ENCODE data around the gene SAMD4B. TPM values are rescaled to one million over a fixed set of nuclear protein-coding genes. Genes with fewer than 3 reads are reported as not detected.

Gene SAMD4B
- total and polyA plus RNA-seq, 8 donors = 49.9 to 136 (median 66.2) TPM

- TF ChIP-seq, protein P1, sequence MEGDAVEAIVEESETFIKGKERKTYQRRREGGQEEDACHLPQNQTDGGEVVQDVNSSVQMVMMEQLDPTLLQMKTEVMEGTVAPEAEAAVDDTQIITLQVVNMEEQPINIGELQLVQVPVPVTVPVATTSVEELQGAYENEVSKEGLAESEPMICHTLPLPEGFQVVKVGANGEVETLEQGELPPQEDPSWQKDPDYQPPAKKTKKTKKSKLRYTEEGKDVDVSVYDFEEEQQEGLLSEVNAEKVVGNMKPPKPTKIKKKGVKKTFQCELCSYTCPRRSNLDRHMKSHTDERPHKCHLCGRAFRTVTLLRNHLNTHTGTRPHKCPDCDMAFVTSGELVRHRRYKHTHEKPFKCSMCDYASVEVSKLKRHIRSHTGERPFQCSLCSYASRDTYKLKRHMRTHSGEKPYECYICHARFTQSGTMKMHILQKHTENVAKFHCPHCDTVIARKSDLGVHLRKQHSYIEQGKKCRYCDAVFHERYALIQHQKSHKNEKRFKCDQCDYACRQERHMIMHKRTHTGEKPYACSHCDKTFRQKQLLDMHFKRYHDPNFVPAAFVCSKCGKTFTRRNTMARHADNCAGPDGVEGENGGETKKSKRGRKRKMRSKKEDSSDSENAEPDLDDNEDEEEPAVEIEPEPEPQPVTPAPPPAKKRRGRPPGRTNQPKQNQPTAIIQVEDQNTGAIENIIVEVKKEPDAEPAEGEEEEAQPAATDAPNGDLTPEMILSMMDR (IDR thresholded peaks at IDR 0.05) = no peak
- TF ChIP-seq EP300 (IDR thresholded peaks at IDR 0.05) = no peak
- no peaks in the 10 kb centered on the region for H3K9me3 ChIP-seq
- no peak for DNase-seq
- no peaks in the 10 kb centered on the region for H3K36me3 ChIP-seq
- H3K4me1 ChIP-seq = peaks cover 12 to 19% (median 18%) of the 10 kb centered on the region in 4 donors
- H3K4me3 ChIP-seq = no peak overlapping the region
- intact Hi-C loops (cut with DNase I; ENCODE audit: low total_unique reads) = no loop called here
- H3K27me3 ChIP-seq = peaks cover 13 to 65% (median 40%) of the 10 kb centered on the region in 3 donors
- WGBS, 5 donors = 45 to 50% (median 49%) methylated on average over 6 of the region's 6 CpGs
- H3K27ac ChIP-seq = no peak overlapping the region
These were observed 37.3 kb upstream of the SAMD4B start for GRCh38 chr19:39304701-39305571.

- Histone ChIP-seq H3K36me3 (no peaks in the 10 kb centered on the region), H3K4me1 (peaks cover 12 to 19% (median 18%) of the 10 kb centered on the region in 4 donors), H3K9me3 (no peaks in the 10 kb centered on the region), H3K4me3 (no peak overlapping the region), H3K27ac (no peak overlapping the region), H3K27me3 (peaks cover 13 to 65% (median 40%) of the 10 kb centered on the region in 3 donors)
- TF ChIP-seq POLR2AphosphoS5 (IDR thresholded peaks at IDR 0.05) = no peak
- TF ChIP-seq, protein P1 (IDR thresholded peaks at IDR 0.05) = no peak
- TF ChIP-seq POLR2A (IDR thresholded peaks at IDR 0.05) = no peak
- TF ChIP-seq EP300 (IDR thresholded peaks at IDR 0.05) = no peak
- no peak for DNase-seq
- intact Hi-C loops (cut with DNase I; ENCODE audit: low total_unique reads) = no loop called here
These were observed 36.1 kb upstream of the SAMD4B start for GRCh38 chr19:39306075-39306474.

DNA sequence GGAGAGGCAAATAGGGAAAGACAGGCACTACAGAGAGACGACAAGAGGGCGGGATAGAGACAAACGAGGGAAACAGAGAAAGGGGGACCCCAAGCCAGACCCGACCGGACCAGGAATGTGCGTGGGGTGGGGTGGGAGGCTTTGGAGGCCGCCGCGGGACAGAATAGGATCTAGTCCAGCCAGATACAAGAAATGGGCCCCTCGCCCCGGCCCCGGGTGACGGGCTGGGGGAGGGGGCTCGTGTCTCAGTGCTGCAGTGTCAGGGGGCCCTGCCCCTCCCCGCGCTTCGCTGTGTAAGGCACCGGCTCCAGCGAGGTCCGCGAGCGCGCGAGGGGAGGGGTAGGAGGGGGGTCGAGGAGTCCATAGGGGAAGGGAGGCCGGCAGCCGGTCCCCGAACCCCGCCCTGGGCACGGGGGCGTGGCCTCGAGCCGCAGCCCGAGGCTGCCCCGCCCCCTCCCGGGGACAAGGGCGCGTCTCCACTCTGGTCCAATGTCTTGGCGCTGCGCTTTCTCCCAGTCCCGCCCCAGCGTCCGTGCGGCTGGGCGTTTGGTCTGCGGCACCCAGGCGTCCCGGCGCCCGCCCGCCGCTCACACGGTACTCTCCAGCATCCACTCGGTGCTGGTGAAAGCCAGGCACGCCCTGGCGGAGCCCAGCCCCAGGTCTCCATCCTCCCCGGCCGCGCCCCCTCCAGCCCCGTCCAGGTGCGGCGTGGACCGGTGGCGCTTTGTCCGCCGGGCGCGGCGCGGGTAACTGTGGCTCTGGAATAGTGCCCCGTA, 35.0 kb upstream of the SAMD4B start:
- DNase-seq = peak; percentile 57 to 87
- 12 to 27% (median 23%) methylated on average over 37 to 71 of the region's 71 CpGs for WGBS, 5 donors
- Histone ChIP-seq H3K27ac (no peak overlapping the region), H3K36me3 (peaks cover 0 to 2% (median 0%) of the 10 kb centered on the region in 4 donors), H3K4me3 (peak overlapping the region; percentile 26 to 41 (median 34)), H3K9me3 (no peaks in the 10 kb centered on the region), H3K4me1 (peaks cover 12 to 19% (median 18%) of the 10 kb centered on the region in 4 donors), H3K27me3 (peaks cover 13 to 65% (median 40%) of the 10 kb centered on the region in 3 donors)
- intact Hi-C loops (cut with DNase I; ENCODE audit: low total_unique reads) = no loop called here
- TF ChIP-seq, protein P1 (IDR thresholded peaks at IDR 0.05) = no peak
- no peak for TF ChIP-seq POLR2AphosphoS5 (IDR thresholded peaks at IDR 0.05)
- no peak for TF ChIP-seq POLR2A (IDR thresholded peaks at IDR 0.05)
- TF ChIP-seq EP300 (IDR thresholded peaks at IDR 0.05) = no peak

- TF ChIP-seq POLR2A (IDR thresholded peaks at IDR 0.05) (no peak), EP300 (IDR thresholded peaks at IDR 0.05) (no peak), POLR2AphosphoS5 (IDR thresholded peaks at IDR 0.05) (no peak)
- TF ChIP-seq, protein P1 (IDR thresholded peaks at IDR 0.05) = no peak
- peaks cover 12 to 19% (median 18%) of the 10 kb centered on the region in 4 donors for H3K4me1 ChIP-seq
- WGBS, 5 donors = 16 to 29% (median 23%) methylated on average over 52 to 82 of the region's 82 CpGs
These were observed 34.2 kb upstream of the SAMD4B start for GRCh38 chr19:39307822-39308530.

More at GRCh38 chr19:39307822-39308530, 34.2 kb upstream of the SAMD4B start:
- intact Hi-C loops (cut with DNase I; ENCODE audit: low total_unique reads) = no loop called here
- Histone ChIP-seq H3K27ac (no peak overlapping the region), H3K4me3 (peak overlapping the region; percentile 26 to 41 (median 34)), H3K36me3 (peaks cover 0 to 4% (median 0%) of the 10 kb centered on the region in 4 donors), H3K9me3 (no peaks in the 10 kb centered on the region), H3K27me3 (peaks cover 13 to 61% (median 40%) of the 10 kb centered on the region in 3 donors)
- DNase-seq = peak in 1 of 2 donors; percentile 52

Measured in stomach (tissue), 9 donors.